CD4-positive, alpha-beta T cell treated with Interleukin-17A for 1 hour (primary cell): ENCODE data around the gene OPN4.

ENCODE experiments used
- DNase-seq: peaks from one replicate; pipeline ENCODE4 v3.0.0-alpha.2; 2020

The OPN4 gene

DNA sequence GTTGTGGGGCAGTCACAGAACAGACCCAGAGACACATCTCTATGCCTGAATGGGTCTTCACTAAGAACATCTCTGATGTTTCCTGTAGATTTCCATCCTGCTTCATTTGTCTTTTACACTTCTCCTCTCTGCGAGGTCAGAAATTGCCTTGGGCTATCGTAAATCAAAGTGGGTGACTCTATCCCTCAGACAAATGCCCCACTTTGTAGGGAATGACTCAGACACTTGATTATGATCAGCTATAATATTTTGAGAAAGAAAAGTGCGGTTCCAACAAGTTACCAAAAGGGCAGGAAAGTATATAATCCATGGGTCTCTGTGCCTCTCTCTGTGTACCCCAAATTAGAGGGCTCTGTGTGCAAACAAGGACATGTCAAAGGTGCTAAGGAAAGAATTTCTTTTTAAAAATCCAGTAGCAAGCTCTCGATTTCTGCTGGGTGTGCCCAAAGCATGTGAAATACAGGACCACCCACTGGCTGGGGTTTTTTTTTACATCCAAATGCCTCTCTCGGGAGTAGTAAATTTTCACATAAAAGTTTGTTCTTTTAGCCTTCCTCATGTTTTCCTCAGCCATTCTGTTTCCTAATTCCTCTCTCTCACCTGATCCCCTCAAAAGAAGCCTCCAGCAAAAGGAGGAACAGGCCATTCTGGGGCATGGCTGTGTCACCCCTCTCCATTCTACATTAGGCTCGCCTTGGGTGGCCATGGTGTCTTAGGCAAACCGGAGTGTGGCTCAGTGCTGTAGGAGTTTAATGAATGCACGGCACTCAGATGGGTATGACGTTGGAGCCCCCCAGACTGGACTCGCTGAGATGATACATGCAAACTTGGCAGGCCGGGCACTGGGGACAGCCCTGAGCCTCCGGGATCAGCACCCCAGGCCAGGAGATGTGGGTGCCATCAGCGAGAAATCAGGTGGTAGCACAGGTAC is 6.3 kb upstream of the OPN4 start:
- no peak for DNase-seq

DNA sequence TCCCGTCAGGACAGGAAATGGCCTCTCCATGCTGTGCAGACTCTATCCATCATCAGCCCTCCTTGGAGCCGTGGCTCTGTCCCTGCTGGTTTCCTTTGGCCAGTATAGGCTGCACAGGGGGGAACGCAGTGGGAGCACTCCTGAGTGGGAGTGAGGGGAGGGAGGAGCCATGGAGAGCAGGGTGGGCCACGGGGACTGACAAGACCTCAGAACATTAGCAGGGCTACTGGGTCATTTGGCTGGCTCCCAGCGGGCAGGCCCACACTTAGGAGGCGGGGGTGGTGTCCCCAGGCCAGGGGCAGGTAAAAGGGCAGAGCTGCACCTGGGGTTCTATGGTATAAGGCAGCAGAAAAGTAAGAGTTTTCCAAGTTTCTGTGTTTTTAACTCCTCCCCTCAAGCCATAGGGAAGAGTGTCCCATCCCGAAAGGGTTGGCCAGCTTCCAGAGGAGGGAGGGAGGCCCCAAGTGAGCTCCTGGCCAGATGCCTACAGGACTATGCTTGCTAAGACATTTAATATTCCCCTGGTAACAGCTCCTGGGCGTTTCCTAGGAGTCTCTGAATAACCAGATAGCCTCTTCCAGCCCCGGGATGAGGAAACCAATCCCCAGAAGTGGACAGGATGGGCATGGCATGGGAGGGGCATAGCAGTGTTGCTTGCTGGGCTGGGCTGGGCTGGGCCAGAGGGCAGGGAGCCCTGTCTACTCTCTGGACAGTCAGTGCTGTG is 5.5 kb upstream of the OPN4 start:
- no peak for DNase-seq

DNA sequence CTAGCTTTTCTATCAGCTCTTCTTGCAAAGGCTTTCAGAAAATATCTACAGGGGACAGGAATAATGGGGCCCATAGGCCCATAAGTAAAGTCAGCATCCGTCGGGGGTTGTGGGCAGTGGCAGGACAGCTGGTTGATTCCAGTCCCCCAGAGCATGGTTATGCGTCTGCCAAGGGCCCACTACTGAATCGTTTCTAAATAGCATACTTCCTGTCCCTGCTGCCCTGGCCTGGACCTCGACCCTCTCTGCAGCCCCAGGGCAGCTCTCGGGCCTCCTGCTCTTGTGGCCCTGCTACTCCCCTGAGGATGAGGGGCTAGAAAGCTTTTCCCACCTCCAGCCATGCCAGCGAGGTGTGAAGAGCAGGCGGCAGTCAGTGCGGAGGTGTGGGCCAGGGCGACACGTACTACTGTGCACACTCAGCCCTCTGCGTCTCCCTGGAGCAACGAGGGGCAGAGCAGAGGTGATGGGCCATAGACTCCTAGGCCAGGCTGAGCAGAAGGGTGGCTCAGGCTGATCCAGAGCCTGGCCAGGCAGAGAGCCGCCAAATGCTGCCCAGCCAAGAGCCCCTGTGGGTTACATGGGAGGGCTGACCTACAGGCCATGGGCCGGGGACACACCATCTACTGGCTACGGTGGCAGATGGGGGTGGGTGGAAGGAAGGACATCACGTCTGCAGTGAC is 4.7 kb upstream of the OPN4 start:
- no peak for DNase-seq

DNA sequence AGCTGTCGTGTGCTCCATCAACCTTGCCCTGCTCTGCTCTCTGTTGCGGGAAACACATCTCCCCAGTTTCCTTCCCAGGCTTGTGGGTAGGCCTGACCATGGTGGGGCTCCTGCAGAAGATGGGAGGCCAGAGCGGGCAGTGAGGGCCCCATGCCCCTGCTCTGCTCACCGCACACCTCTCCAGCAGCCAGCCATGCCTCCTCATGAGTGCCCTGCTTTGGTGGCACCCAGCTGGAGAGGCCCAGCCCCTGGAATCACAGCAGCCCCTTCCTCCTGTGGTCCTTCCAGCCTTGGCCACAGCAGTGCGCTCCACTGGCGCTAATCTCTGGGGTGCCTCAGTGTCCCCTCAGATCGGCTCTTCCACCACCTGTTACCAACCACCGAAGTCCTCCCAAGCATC is 4.2 kb upstream of the OPN4 start:
- no peak for DNase-seq

DNA sequence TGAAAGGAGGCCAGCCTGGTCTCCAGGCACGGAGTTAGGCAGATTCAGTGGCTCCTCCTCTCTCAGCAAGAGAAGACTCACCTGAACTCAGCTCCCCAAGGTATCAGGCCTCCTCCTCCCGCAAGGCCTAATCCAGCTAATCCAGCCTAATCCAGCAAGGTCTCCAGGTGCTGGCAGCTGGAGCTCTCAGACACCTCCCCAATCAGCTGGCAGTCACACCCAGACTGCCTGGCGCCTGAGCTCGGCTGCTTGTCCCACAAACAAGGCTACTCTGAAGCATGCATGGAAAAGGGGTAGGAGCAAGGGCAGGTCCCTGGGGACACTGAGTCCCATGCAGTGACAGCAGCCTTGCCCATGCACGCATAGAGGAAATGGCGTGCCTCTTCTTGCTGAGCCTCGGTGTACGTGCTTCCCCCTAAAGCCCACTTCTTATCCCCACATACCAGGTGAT is 3.3 kb upstream of the OPN4 start:
- no peak for DNase-seq

DNA sequence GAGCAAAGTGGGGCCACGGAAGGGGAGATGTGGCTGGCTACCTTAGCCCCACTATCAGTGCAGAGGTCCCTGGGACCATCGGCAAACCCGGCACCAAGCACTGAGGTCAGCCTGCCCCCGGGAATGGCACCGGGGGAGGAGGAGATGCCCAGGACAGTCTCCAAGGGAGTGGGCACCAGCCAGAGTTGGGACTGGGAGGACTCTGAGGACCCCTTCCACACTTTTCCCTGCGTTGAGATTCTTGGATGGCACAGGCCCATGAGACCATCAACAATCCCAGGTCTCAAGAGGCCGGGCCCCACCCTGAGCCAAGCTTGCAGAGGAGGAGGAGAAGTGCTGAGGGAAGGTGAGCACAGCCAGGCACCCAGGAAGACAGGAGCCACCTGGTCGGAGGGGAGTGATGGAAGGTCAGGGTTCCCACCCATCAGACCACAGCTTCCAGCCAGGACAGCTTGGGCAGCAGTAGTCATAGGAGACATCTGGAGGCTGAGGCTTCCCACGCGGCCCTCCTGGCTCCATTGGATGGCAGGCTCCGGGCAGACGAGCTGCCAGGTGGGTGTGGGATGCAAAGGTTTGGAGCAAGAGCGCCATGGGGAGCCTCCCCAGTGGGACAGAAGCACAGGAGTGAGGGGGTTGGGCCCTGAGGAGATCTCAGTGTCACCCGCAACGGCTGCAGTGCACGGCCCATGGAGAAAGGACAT is 2.6 kb upstream of the OPN4 start:
- no peak for DNase-seq

DNA sequence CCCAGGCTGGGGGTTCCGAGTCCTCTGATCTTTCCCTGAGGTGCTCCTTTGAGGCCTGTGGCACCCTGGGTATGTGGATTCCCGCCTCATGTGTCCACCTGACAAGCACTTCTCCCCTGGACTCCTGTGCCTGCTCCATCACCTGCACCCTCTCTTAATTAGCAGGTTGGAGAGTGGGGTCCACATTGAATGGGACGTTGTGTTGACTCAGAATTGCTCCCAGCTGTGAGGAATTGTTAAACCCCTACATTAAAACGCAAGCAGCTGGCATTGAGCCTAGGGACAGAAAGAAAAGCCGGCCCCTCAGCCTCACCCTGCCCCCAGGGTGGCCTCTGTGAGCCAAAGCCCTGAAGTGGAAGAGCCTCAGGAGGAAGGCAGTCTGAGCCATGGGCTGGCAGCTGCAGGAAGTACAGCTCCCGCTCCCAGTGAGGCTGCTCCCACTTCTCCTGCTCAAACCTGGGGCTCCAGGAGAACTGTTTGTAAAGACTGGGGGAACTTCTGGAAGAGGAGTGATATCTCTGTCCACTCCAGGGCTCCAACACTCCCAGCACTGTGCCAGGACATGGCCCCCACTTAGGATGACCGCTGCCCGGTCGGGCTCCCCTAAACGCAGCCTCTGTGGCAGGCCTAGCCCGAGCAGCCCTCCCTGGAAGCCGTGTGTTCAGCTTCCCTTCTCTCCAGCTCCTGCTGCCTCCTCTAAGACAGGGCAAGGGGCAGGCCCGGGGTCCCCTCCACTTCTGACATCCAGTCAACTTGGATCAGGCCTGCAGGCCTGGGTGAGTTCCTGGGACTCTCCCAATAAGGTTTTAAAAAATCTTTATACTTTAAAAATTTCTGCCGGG is 1.8 kb upstream of the OPN4 start:
- no peak for DNase-seq

DNA sequence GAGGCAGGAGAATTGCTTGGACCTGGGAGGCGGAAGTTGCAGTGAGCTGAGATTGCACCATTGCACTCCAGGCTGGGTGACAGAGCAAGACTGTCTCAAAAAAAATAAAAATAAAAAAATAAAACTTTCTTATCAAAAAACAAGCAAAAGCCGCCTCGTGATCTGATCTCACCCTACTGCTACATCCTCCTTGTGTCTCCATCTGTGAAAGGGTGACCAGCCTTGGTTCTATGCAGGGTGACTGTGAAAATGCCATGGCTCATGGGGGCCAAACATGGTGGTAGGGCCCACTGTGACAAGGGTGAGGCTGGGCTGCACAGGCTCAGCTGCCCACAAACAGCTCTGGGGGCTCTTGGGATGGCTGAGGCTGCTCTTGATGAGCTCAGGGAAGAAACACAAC is 968 bp upstream of the OPN4 start:
- DNase-seq = no peak

DNA sequence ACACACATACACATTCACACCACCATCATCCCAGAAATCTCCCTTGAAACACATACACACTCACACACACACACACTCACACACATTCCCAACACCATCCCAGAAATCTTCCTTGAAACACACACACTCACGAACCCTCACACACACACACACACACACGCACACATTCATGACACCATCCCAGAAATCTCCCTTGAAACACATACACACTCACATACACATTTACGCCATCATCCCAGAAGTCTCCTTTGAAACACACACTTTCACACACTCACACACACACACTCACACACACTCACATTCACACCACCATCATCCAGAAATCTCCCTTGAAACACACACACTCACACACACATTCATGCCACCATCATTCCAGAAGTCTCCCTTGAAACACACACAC is 360 bp upstream of the OPN4 start:
- DNase-seq = no peak

DNA sequence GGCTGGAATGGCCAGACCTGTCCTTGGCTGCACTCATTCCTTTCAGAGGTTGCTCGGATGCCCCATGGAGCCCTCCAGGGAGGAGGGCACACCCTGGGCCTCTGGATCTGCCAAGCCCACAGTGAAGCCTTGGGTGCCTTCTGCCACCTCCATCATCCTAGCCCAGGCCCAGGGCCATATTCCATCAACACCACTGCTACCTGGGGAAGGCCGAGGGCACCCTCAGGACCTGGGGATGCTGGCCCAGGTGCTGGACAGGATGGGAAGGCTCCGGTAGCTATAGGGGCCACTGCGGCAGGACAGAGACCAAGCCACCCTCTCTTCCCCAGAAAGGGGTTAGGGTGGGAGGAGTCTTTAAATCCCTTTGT is 810 bp downstream of the OPN4 start:
- no peak for DNase-seq

DNA sequence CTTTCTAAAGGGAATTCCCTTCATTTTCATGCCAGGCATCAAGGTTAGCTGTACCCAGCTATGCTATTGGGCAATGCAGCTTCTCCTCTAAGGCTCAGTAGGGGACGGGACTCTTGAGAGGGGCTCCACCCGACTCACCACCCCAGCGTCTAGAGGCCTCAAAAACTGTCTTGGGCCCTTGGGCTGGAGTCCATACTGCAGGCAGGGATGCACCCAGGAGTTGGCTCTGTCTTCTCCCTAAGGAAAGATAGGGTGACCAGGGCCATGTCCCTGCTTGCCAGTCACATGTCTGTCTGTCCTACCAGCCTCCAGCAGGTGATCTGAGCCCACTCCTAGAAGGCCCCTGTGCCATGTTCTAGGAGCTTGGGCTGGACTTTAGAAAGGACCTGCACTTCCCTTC is 1.2 kb downstream of the OPN4 start:
- no peak for DNase-seq

DNA sequence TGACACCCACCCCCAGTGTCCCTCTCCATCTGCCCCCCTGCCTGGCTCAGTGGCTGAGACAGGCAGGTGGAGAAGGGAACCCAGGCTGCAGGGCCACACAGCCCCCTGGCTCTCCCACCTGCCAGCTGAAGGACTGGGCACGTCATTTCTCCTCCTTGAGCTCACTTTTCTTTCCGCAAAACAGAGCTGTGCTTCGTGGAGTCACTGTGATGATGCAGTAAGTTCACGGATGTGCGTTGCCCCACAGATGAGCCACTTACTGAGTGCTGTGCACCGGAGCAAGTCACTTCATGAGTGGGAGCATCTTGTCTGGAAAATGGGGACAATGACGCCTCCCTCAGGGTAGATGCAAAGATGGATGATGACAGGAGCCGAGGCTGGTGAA is 2.7 kb downstream of the OPN4 start:
- DNase-seq = no peak

DNA sequence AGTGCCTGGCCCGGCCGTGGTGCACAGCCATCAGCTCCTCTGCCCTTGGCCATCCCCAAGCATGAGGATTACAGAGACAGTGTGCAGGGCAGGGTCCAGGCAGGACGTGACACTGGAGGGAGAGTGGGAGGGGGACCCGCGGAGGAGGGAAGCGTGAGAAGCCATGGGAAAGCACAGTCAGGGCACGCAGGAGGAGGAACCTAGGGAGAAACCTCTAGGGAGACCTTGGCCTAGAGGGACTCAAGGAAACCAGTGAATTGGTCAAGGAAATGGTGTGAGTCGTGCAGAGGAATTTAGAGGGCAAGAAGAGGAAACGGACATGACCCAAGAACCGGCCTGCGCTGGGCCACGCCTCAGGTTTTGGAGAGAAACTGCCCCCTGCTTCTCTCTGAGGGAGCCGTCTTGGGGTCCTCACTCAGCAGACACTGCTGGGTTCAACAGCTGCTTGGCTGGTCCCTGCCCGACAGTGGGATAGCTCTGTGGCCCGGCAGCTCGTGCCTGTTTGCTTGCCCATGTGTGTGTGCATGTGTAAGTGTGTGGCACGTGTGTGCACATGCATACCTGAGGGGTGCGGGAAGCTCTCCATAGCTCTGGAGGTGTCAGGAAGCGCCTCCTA is 3.2 kb downstream of the OPN4 start:
- no peak for DNase-seq

DNA sequence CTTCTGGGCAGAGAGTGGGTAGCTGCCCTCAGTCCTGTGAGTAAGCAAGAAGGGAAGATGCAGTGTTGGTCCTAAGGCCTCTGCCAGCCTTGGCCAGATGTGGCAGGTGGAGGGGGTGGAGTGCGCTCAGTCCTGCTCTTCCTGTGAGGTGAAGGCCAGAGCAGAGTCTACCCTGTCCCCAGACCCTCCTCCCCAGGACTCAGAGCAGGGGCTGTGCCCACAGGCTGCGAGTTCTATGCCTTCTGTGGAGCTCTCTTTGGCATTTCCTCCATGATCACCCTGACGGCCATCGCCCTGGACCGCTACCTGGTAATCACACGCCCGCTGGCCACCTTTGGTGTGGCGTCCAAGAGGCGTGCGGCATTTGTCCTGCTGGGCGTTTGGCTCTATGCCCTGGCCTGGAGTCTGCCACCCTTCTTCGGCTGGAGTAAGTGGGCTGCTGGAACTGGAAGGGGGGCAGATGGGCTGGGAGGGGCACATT is 4.0 kb downstream of the OPN4 start:
- DNase-seq = no peak

DNA sequence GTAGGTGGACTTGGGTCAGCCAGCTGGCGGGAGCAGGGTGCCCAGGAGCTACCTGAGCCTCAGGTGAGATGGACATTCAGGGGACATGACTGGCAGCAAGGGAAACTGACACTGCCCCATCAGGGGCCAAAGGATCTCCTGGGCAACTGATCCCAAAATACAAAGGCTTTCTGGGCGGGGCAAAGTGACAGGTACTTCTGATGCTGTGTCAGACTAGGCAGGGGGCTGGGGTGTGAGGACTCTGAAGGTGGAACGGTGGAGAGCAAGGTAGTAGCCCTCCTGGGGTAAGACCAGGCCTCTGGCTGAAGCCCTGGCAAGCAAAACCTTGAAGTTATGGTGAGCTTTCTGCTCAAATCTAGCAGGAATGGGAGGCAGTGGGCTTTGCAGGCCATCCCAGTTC is 4.4 kb downstream of the OPN4 start:
- DNase-seq = no peak

DNA sequence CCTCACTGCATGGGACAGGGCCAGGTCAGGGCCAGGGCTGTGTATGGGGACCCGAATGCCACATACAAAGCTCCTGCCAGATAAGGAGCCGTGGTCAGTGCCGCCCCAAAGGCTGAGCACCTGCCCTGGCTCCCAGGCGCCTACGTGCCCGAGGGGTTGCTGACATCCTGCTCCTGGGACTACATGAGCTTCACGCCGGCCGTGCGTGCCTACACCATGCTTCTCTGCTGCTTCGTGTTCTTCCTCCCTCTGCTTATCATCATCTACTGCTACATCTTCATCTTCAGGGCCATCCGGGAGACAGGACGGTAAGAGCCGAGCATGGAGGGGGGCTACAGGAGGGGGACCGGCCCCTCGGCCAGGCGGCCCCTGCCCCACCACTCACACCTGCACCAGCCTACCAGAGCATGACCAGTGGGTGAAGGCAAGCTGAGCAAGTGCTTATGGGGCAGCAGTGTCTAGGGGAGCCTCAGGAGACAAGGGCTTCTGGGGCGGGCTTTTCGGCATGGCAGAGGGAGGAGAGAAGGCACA is 4.9 kb downstream of the OPN4 start:
- DNase-seq = no peak

DNA sequence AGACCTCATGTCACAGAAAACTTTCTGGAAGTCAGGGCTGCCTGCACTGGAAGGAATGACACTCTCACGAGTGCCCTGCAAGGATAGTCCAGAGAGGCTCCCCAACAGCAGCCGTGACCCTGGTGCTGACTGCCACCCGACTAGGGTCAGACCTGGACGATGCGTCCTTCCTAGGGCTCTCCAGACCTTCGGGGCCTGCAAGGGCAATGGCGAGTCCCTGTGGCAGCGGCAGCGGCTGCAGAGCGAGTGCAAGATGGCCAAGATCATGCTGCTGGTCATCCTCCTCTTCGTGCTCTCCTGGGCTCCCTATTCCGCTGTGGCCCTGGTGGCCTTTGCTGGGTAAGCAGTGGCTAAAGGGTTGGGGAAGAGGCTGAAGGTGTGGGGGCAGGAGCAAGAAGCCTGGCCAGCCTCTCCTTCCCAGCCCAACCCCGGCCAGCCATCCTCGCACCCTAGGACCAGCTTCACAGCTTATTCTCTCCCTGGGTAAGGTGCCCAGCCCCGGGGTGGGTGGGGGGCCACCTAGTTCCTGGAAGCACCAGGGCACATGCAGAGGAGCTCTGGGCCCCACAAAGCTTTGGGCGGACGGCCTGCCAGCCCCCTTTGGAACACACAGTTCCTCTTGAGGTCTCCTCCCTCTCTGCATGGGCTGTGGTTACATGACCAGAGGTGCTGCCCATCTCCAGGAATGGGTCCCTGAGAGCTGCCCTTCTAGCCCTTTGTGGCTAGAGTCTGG is 5.5 kb downstream of the OPN4 start:
- no peak for DNase-seq

DNA sequence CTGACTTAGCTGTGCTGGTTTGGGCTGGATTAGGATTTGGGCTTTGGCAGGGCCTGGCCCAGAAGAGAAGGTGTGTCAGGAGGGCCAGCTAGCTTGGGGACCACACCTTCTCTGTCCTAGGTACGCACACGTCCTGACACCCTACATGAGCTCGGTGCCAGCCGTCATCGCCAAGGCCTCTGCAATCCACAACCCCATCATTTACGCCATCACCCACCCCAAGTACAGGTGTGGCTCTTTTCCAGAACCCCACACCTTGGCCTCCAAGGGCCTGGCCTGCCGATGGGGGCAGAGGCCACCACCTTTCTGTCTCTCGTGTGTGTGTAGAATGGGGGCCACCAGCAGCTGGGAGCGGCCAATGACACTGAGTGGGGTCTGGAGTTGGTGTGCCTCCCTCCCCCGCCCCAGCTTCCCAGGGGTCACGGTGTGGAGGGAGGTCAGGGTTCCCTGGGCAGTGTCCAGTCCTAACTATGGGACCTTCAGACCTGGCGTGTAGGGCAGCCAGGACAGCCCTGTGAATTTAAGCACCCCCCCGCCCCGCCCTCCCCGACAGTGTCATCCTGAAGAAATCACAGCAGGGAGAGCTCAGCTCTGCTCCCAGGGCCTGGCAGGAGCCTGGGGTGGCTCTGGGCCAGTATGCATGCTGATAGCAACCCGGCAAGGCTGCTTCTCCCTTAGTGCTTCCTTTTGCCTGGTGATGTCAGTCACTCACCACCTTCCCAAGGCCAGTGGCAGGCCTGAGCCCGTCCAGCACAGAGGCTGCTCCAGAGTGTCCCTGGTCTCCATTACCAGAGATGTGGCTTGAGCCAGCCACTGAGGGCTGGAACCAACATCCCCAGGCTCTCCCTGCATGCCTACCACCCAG is 7.0 kb downstream of the OPN4 start:
- DNase-seq = no peak

DNA sequence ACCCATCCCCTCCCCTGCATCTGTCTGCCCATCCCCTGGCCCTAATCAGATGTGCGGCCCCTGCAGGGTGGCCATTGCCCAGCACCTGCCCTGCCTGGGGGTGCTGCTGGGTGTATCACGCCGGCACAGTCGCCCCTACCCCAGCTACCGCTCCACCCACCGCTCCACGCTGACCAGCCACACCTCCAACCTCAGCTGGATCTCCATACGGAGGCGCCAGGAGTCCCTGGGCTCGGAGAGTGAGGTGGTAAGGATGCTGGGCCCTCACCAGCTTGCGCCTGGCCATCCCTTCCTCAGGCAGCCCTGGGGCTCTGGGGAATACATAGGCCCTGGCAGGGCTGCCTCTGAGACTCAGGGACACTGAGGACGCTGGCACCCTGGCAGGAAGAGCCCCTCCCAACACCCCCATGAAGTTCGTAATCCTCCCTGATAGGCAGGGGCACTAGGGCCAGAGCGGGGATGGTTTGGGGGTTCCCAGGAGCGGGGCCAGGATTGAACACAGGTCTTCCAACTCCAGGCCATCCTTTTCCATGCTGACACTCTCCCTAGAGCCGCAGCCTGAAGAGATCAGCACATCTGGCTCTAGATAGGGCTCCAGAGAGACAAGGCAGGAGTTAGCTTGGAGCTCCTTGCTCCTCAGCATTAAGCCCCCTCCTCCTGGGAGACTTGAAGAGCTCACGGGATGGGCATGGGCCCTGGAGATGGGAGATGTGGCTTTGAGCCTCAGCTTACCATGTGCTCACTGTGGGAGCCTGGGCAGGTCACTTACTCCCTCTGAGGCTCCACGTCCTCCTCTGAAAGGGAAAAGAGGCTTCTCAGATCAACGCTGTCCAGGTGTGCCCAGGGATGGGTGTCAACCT is 8.1 kb downstream of the OPN4 start:
- no peak for DNase-seq
